ENCODE measurements around the gene TBC1D2B.

GRCh38 chr15:78000091-78000926, 77.2 kb downstream of the TBC1D2B start:
- TF ChIP-seq, protein P1, sequence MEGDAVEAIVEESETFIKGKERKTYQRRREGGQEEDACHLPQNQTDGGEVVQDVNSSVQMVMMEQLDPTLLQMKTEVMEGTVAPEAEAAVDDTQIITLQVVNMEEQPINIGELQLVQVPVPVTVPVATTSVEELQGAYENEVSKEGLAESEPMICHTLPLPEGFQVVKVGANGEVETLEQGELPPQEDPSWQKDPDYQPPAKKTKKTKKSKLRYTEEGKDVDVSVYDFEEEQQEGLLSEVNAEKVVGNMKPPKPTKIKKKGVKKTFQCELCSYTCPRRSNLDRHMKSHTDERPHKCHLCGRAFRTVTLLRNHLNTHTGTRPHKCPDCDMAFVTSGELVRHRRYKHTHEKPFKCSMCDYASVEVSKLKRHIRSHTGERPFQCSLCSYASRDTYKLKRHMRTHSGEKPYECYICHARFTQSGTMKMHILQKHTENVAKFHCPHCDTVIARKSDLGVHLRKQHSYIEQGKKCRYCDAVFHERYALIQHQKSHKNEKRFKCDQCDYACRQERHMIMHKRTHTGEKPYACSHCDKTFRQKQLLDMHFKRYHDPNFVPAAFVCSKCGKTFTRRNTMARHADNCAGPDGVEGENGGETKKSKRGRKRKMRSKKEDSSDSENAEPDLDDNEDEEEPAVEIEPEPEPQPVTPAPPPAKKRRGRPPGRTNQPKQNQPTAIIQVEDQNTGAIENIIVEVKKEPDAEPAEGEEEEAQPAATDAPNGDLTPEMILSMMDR (IDR thresholded peaks at IDR 0.05) = no peak
- no peak for TF ChIP-seq POLR2A (IDR thresholded peaks at IDR 0.05)

Measured in lower leg skin (tissue), 3 donors.